ENCODE results near the gene ATP2B2.

- no peak for TF ChIP-seq CTCF (IDR thresholded peaks at IDR 0.05; ENCODE audit: low read depth, low read length)
- no peak for TF ChIP-seq EZH2phosphoT487 (IDR thresholded peaks at IDR 0.05; ENCODE audit: low read depth)
Measured at GRCh38 chr3:10392906-10393461, 112.4 kb downstream of the ATP2B2 start.
